Astrocyte (in vitro differentiated cells and primary cell): ENCODE data around the gene NAB2.

Experiments used
- CTCF ChIP-seq: IDR thresholded peaks from 2 replicates; pipeline ENCODE4 v1.5.1; 2011; ENCODE audit warnings: low read depth, mild to moderate bottlenecking, inconsistent platforms, low read length, moderate library complexity; ENCODE audit not compliant: insufficient read depth
- EZH2 ChIP-seq: IDR thresholded peaks from 2 replicates; pipeline ENCODE4 v1.6.1; 2012; ENCODE audit warnings: mild to moderate bottlenecking, low read length, inconsistent platforms; ENCODE audit not compliant: insufficient read depth

- TF ChIP-seq CTCF = no peak
- no peak for TF ChIP-seq EZH2
These were observed 39.0 kb downstream of the NAB2 start, which contains the start of gene LRP1 for GRCh38 chr12:57127726-57128518.
